Heart right ventricle (tissue), 16 donors: ENCODE measurements around the gene MEG3. TPM values are rescaled to one million over a fixed set of nuclear protein-coding genes. Genes with fewer than 3 reads are reported as not detected.

ENCODE experiments used
- ATAC-seq, 8 donors: fragments of 200-7000 bp; cut with Tn5 transposase; one replicate each; pipeline ENCODE4 v1.9.1; 2020; ENCODE audit warnings: mild to moderate bottlenecking in 8 of 8, moderate library complexity in 8 of 8, moderate number of reproducible peaks in 1 of 8
- DNase-seq, 2 donors: peaks; one replicate each; pipeline ENCODE4 v3.0.0-alpha.2; 2020
- H3K27ac ChIP-seq, 10 donors: fragments of 200-600 bp; sonication (generic) in 2 of 10; one replicate each; pipeline versions ENCODE4 v1.5.0 to v1.8.0; 2020 to 2022; ENCODE audit warnings: mild to moderate bottlenecking in 3 of 10
- H3K27me3 ChIP-seq, 7 donors: fragments of 200-600 bp; one replicate each; pipeline ENCODE4 v1.8.0; 2021 to 2022; ENCODE audit warnings: mild to moderate bottlenecking in 2 of 7
- H3K36me3 ChIP-seq, 9 donors: fragments of 200-600 bp; sonication (generic) in 1 of 9; one replicate each; pipeline versions ENCODE4 v1.5.0 to v1.8.0; 2020 to 2022; ENCODE audit warnings: mild to moderate bottlenecking in 2 of 9
- H3K4me1 ChIP-seq, 9 donors: fragments of 200-600 bp; sonication (generic) in 1 of 9; one replicate each; pipeline versions ENCODE4 v1.5.0 to v1.8.0; 2020 to 2022; ENCODE audit warnings: mild to moderate bottlenecking in 4 of 9
- H3K4me3 ChIP-seq, 10 donors: fragments of 200-600 bp; sonication (generic) in 2 of 10; one replicate each; pipeline versions ENCODE4 v1.5.0 to v1.8.0; 2020 to 2022; ENCODE audit warnings: mild to moderate bottlenecking in 7 of 10, moderate library complexity in 2 of 10
- H3K9me3 ChIP-seq, 11 donors: fragments of 200-600 bp in 10 of 11; sonication (generic) in 2 of 11; one replicate each; pipeline versions ENCODE4 v1.5.0 to v1.8.0; 2013 to 2022; ENCODE audit warnings: mild to moderate bottlenecking in 2 of 11, control low read depth in 1 of 11, moderate library complexity in 1 of 11
- CTCF ChIP-seq, 9 donors: fragments of 200-600 bp; sonication (generic) in 2 of 9; IDR thresholded peaks; one replicate each; pipeline versions ENCODE4 v1.5.0 to v1.8.0; 2021 to 2022; ENCODE audit warnings: antibody characterized with exemption in 9 of 9, mild to moderate bottlenecking in 5 of 9, moderate library complexity in 1 of 9
- WGBS, 2 donors: extraction: QIAGEN DNeasy Blood & Tissue Kit; methylation state at CpG; one replicate each; pipeline ENCODE4 v1.1.7; 2013; ENCODE audit warnings: inconsistent platforms in 1 of 2; 5-methylcytosine and 5-hydroxymethylcytosine counted together
- intact Hi-C, 10 donors: fragments of 100-400 bp; cut with DNase I; formaldehyde crosslinking; loops; one replicate each; pipeline versions ENCODE4 v1.11.1 to v1.14.2; 2022
- polyA plus RNA-seq, 2 donors: library from polyadenylated mRNA; stranded (reverse); fragments of 200-250 nt; gene quantifications; one replicate each; pipeline ENCODE4 v1.2.3, GENCODE V29; 2013
- total RNA-seq, 10 donors: library from RNA; stranded (reverse); fragmentation: NEBNext Ultra II Directional in 3 of 10; extraction: Animal tissue kit (Norgen Biotek cat#: 25700) in 3 of 10; gene quantifications; one replicate each; pipeline versions ENCODE4 v1.2.1 to v1.2.4, GENCODE V29; 2021 to 2023
- donor health status: Arrhythmogenic right ventricular cardiomyopathy.
- donor health status: ischemic (EF 13 %, LVEDD 7.1; RV severe dilation, severe dysfunction).
- donor health status: healthy with polysubstance abuse.
- donor health status: DM: no; HTN: yes; CAD: no.
- donor health status: DM: no; HTN: no; CAD: no.
- donor health status: ischemic (EF 25% LVEDD 6.9; RV normal size, moderate dysfunction).
- donor health status: ischemic (EF 25% LVEDD 5.7; RV mildly dilated, moderate dysfunction).
- donor health status: healthy.
- donor health status: DM: yes; HTN: yes; CAD: no.
- donor health status: Ischemic cardiomyopathy.
- donor health status: ischemic (EF 35%, LVEDD 5.7; RV mildly dilated, moderate dysfunction).
- donor health status: nonischemic (EF 11% LVEDD 7.7; RV severe dilation, severe dysfunction).
- donor health status: DM: yes; HTN: yes; CAD: no.
- donor health status: PGD.
- donor health status: ischemic (EF 29% LVEDD 5.4; RV normal size, mild dysfunction).
- donor health status: nonischemic (EF 23%, LVEDD 6.1; RV moderate dilation, normal function).

Gene MEG3
- total and polyA plus RNA-seq, 12 donors: 7.7 to 122 (median 12.4) TPM

DNA sequence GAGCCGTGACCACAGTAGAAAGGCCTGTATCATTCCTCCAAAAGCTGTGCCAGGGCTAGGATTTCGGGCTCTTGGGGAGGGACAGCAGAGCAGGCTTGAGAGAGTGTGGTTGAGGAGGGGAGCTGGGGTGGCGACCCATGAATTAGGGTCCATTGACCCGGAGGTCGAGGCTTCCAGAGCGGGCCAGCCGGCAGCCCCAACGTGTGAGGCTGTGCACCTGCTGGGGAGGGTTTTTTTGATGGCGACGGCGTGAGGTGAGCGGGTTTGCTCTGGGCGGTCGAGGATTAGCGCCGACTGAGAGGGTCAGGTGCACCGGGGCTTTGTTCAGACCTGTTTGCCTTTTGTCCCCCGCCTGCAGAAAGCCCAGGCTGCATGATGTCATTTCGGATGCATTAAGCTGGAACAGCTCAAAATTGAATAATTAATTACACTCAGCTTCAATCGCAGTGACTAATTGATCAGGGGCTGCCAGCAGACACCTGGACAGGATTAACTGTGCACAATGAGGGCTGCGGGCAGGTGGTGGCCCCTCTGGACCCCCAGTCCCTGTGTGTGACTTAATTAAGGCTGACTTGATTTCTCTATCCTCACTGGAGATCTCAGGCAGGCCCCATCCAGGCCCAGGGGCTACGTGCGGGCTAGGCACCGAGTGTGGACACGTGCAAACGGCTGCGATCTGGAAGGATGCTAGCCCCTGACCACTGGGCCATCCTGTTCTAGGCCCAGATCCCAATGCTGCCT is 42.1 kb upstream of the MEG3 start:
- Histone ChIP-seq H3K9me3 (no peaks in the 10 kb centered on the region), H3K4me3 (no peak overlapping the region), H3K27me3 (peaks cover 0 to 20% (median 4%) of the 10 kb centered on the region in 7 donors), H3K27ac (no peak overlapping the region), H3K36me3 (no peaks in the 10 kb centered on the region), H3K4me1 (no peaks in the 10 kb centered on the region)
- DNase-seq: no peak
- intact Hi-C loops: no loop called here
- WGBS, 2 donors: 95% methylated on average over 27 of the region's 27 CpGs
- no peak for TF ChIP-seq CTCF (IDR thresholded peaks at IDR 0.05)
- ATAC-seq: no peak

DNA sequence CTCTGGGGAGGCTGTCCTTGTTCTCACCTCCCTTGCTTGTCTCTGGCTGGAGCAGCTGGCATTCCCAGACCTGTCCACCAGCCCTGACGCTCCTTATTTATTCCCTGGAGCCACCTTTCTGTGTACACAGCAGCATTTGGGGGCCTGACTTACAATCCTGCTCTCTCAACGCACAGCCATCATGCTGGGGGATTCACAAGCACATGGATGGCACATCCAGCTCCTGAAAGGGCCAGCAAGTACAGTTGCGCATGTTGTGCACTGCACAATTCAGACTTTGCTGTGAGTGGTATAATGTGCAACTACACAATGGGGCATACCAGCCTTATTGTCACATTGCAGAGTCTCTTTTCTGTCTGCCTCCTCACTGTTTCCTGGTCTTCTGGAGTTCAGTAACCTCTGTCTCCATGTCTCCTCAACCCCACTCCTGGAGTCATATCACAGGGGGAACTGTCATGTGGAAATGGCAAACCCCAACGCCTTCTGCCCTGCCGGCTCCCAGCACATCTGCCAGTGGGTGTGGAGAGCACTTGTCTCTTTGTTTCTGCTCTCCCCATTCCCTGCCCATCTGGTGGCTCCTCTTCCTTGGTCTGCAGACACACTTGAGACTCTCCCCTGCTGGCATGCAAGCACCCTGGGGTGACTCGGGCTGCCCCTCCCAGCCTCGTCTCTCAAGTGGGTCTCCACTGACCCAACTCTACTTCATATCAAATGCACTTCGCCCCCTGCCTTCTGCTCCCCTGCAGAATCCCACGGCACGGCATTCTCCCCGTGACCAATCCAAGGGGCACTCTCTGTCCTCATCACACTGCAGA is 41.2 kb upstream of the MEG3 start:
- peaks cover 0 to 26% (median 6%) of the 10 kb centered on the region in 7 donors for H3K27me3 ChIP-seq
- ATAC-seq: no peak
- no peak for DNase-seq
- intact Hi-C loops: no loop called here
- TF ChIP-seq CTCF (IDR thresholded peaks at IDR 0.05): no peak
- H3K36me3 ChIP-seq: no peaks in the 10 kb centered on the region
- 87 to 93% methylated on average over 11 of the region's 11 CpGs for WGBS, 2 donors
- no peak overlapping the region for H3K27ac ChIP-seq
- no peak overlapping the region for H3K4me3 ChIP-seq
- no peaks in the 10 kb centered on the region for H3K4me1 ChIP-seq
- H3K9me3 ChIP-seq: no peaks in the 10 kb centered on the region

- no peaks in the 10 kb centered on the region for H3K4me1 ChIP-seq
- H3K4me3 ChIP-seq: no peak overlapping the region
- no peak for TF ChIP-seq CTCF (IDR thresholded peaks at IDR 0.05)
- no peak for ATAC-seq
- intact Hi-C loops: no loop called here
- WGBS, 2 donors: 94 to 95% methylated on average over 4 of the region's 4 CpGs
- H3K9me3 ChIP-seq: no peaks in the 10 kb centered on the region
- no peak for DNase-seq
- peaks cover 0 to 30% (median 7%) of the 10 kb centered on the region in 7 donors for H3K27me3 ChIP-seq
- H3K36me3 ChIP-seq: no peaks in the 10 kb centered on the region
- no peak overlapping the region for H3K27ac ChIP-seq
Measured at GRCh38 chr14:100785338-100785615, 40.6 kb upstream of the MEG3 start.

- ATAC-seq (no peak), DNase-seq (no peak)
- 93 to 95% methylated on average over 7 of the region's 7 CpGs for WGBS, 2 donors
- no peak for TF ChIP-seq CTCF (IDR thresholded peaks at IDR 0.05)
- Histone ChIP-seq H3K9me3 (no peaks in the 10 kb centered on the region), H3K27me3 (peaks cover 0 to 34% (median 7%) of the 10 kb centered on the region in 7 donors), H3K4me3 (no peak overlapping the region), H3K36me3 (no peaks in the 10 kb centered on the region), H3K4me1 (no peaks in the 10 kb centered on the region), H3K27ac (no peak overlapping the region)
- intact Hi-C loops: no loop called here
Measured at GRCh38 chr14:100785626-100786025, 40.3 kb upstream of the MEG3 start.
